Left ventricle myocardium inferior (tissue), 1 donor: Measurements from ENCODE around the gene PRKG1. TPM values are rescaled to one million over a fixed set of nuclear protein-coding genes. Genes with fewer than 3 reads are reported as not detected.

Experiments used
- DNase-seq: peaks from one replicate; pipeline ENCODE4 v3.0.0-alpha.2; 2020
- H3K27ac ChIP-seq: fragments of 200-600 bp; replicated peaks from 2 replicates; pipeline ENCODE4 v1.8.0; 2021
- H3K27me3 ChIP-seq: fragments of 200-600 bp; 2 replicates; pipeline ENCODE4 v1.8.0; 2021; ENCODE audit warnings: low read depth
- H3K36me3 ChIP-seq: fragments of 200-600 bp; 2 replicates; pipeline ENCODE4 v1.8.0; 2021
- H3K4me1 ChIP-seq: fragments of 200-600 bp; 2 replicates; pipeline ENCODE4 v1.8.0; 2021
- H3K4me3 ChIP-seq: fragments of 200-600 bp; 2 replicates; pipeline ENCODE4 v1.8.0; 2021; ENCODE audit warnings: mild to moderate bottlenecking, moderate library complexity
- H3K9me3 ChIP-seq: fragments of 200-600 bp; replicated peaks from 2 replicates; pipeline ENCODE4 v1.8.0; 2021
- intact Hi-C: fragments of 100-400 bp; cut with micrococcal nuclease; formaldehyde crosslinking; loops from one replicate; pipeline ENCODE4 v1.11.0; 2022
- total RNA-seq: library from RNA; stranded (reverse); fragmentation: NEBNext Ultra II Directional; extraction: Animal tissue kit (Norgen Biotek cat#: 25700); gene quantifications from one replicate; pipeline ENCODE4 v1.2.1, GENCODE V29; 2021
- TF ChIP-seq, protein P1 (sequence below): fragments of 200-600 bp; IDR thresholded peaks from 2 replicates; pipeline ENCODE4 v1.8.0; 2021; ENCODE audit warnings: antibody characterized with exemption, mild to moderate bottlenecking, borderline replicate concordance
- donor health status: DM: no; HTN: yes; CAD: no; lungs with severe emphysema.

PRKG1 gene
- total RNA-seq, 1 donor from 2014 or later = 38.9 TPM

GRCh38 chr10:51596695-51597094 is 522.4 kb downstream of the PRKG1 start:
- H3K36me3 ChIP-seq = no peaks in the 10 kb centered on the region

DNA sequence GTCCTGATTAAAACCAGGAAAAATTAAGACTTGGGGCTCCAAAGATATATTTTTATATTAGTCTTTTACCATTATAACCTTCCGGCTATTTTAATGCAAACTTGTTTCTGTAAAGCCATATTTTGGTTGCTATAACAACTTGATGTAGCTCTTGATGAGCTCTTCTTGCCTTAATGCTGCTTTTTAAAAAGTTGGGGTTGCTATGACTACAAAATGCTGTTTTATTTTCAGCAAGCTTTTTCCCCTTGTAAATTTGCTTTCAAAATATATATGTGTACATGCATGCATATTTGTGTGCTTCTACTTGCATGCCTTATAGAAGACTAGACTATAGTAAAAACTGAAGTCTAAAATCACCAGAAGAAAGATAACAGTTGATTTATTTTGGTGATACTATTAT is 525.4 kb downstream of the PRKG1 start:
- TF ChIP-seq, protein P1, sequence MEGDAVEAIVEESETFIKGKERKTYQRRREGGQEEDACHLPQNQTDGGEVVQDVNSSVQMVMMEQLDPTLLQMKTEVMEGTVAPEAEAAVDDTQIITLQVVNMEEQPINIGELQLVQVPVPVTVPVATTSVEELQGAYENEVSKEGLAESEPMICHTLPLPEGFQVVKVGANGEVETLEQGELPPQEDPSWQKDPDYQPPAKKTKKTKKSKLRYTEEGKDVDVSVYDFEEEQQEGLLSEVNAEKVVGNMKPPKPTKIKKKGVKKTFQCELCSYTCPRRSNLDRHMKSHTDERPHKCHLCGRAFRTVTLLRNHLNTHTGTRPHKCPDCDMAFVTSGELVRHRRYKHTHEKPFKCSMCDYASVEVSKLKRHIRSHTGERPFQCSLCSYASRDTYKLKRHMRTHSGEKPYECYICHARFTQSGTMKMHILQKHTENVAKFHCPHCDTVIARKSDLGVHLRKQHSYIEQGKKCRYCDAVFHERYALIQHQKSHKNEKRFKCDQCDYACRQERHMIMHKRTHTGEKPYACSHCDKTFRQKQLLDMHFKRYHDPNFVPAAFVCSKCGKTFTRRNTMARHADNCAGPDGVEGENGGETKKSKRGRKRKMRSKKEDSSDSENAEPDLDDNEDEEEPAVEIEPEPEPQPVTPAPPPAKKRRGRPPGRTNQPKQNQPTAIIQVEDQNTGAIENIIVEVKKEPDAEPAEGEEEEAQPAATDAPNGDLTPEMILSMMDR = no peak
- intact Hi-C loops = no loop called here
- no peak for DNase-seq
- Histone ChIP-seq H3K9me3 (no peaks in the 10 kb centered on the region), H3K36me3 (no peaks in the 10 kb centered on the region), H3K27ac (no peak overlapping the region), H3K27me3 (no peaks in the 10 kb centered on the region), H3K4me1 (no peaks in the 10 kb centered on the region), H3K4me3 (no peak overlapping the region)

More at GRCh38 chr10:51596695-51597094, 522.4 kb downstream of the PRKG1 start:
- DNase-seq = no peak
- TF ChIP-seq, protein P1 = no peak
- H3K4me3 ChIP-seq = no peak overlapping the region
- H3K9me3 ChIP-seq = no peaks in the 10 kb centered on the region
- no peak overlapping the region for H3K27ac ChIP-seq
- no peaks in the 10 kb centered on the region for H3K4me1 ChIP-seq
- H3K27me3 ChIP-seq = no peaks in the 10 kb centered on the region
- intact Hi-C loops = no loop called here

GRCh38 chr10:51602326-51602725 is 528.0 kb downstream of the PRKG1 start:
- no peak for DNase-seq
- H3K4me1 ChIP-seq = no peaks in the 10 kb centered on the region
- no peaks in the 10 kb centered on the region for H3K27me3 ChIP-seq
- intact Hi-C loops = no loop called here
- TF ChIP-seq, protein P1 = no peak
- no peaks in the 10 kb centered on the region for H3K9me3 ChIP-seq
- no peaks in the 10 kb centered on the region for H3K36me3 ChIP-seq
- H3K4me3 ChIP-seq = no peak overlapping the region
- no peak overlapping the region for H3K27ac ChIP-seq

- DNase-seq = no peak
- H3K36me3 ChIP-seq = no peaks in the 10 kb centered on the region
- H3K9me3 ChIP-seq = no peaks in the 10 kb centered on the region
- H3K4me3 ChIP-seq = no peak overlapping the region
- H3K4me1 ChIP-seq = no peaks in the 10 kb centered on the region
- H3K27ac ChIP-seq = no peak overlapping the region
- intact Hi-C loops = no loop called here
- H3K27me3 ChIP-seq = no peaks in the 10 kb centered on the region
- TF ChIP-seq, protein P1 = no peak
Observed at GRCh38 chr10:51604579-51604978, 530.3 kb downstream of the PRKG1 start.

DNA sequence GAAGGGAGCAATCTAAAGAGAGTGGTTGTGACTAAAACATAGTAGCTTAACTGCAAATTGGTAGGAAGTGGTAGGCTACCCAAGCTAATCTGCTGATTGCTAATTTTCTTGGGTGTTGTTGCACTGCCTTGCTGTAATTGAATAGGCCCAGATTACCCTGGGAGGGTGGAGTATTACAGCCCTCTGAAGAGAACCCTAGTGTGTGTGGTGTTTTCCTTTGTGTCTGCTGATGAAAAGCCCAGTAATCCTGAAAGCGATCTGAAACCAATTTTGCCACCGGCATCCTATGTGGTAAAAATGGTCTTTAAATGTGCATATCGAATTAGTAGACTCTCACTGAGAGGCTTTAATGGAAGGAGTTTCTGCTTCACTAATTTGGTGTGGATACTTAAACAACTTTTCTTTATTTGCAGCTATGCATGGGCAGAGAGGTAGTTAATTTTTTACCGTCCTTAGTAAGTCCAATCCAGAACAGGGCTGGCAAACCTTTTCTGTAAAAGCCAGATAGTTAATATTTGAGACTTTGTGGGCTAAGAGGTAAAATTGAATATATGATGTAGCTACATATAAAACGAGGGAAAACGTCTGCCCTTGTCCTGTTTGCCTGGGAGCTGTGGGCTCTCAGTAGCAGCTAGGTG is 532.7 kb downstream of the PRKG1 start:
- H3K4me3 ChIP-seq = no peak overlapping the region
- H3K9me3 ChIP-seq = peaks cover 7% of the 10 kb centered on the region
- no peaks in the 10 kb centered on the region for H3K4me1 ChIP-seq
- no peaks in the 10 kb centered on the region for H3K27me3 ChIP-seq
- TF ChIP-seq, protein P1 = no peak
- no peak overlapping the region for H3K27ac ChIP-seq
- no peak for DNase-seq
- H3K36me3 ChIP-seq = no peaks in the 10 kb centered on the region
- intact Hi-C loops = no loop called here
